DND-41 (cell line): ENCODE results near the gene EFHD2.

ENCODE experiments used
- ATAC-seq: fragments of 200-7000 bp; cut with Tn5 transposase; 3 replicates; pipeline ENCODE4 v1.9.1; 2021; ENCODE audit warnings: low read depth; ENCODE audit not compliant: insufficient read depth
- DNase-seq: peaks from one replicate; pipeline ENCODE4 v3.0.0-alpha.2; 2020
- H2AFZ ChIP-seq: 2 replicates; pipeline ENCODE4 v1.6.0; 2012; ENCODE audit warnings: low read depth, low read length
- H3K27ac ChIP-seq: 2 replicates; pipeline ENCODE4 v1.5.1; 2012; ENCODE audit warnings: low read length, inconsistent platforms
- H3K27me3 ChIP-seq: fragments of 200-600 bp; sonication (generic); 2 replicates; pipeline ENCODE4 v1.6.0; 2012; ENCODE audit warnings: low read length, mild to moderate bottlenecking, inconsistent platforms; ENCODE audit not compliant: insufficient read depth, poor library complexity
- H3K36me3 ChIP-seq: 2 replicates; pipeline ENCODE4 v1.5.1; 2012; ENCODE audit warnings: low read length, inconsistent platforms; ENCODE audit not compliant: insufficient read depth
- H3K4me1 ChIP-seq: 2 replicates; pipeline ENCODE4 v1.5.1; 2012; ENCODE audit warnings: mild to moderate bottlenecking, low read length; ENCODE audit not compliant: insufficient read depth
- H3K4me2 ChIP-seq: 2 replicates; pipeline ENCODE4 v1.6.0; 2012; ENCODE audit warnings: mild to moderate bottlenecking, moderate library complexity, low read length, inconsistent platforms; ENCODE audit not compliant: insufficient read depth
- H3K4me3 ChIP-seq, 2 experiments: fragments of 200-600 bp in 1 of 2; shearing (Covaris generic) in 1 of 2; 2 replicates each; pipeline ENCODE4 v1.5.1; 2012 to 2016; ENCODE audit warnings: inconsistent platforms in 2 of 2, low read length in 2 of 2, mild to moderate bottlenecking in 2 of 2, low read depth in 1 of 2, moderate library complexity in 1 of 2
- H3K79me2 ChIP-seq: 2 replicates; pipeline ENCODE4 v1.6.0; 2012; ENCODE audit warnings: low read length, inconsistent platforms; ENCODE audit not compliant: insufficient read depth
- H3K9ac ChIP-seq: 2 replicates; pipeline ENCODE4 v1.6.0; 2012; ENCODE audit warnings: low read depth, mild to moderate bottlenecking, inconsistent platforms, low read length, moderate library complexity
- H3K9me3 ChIP-seq: 2 replicates; pipeline ENCODE4 v1.5.1; 2012; ENCODE audit warnings: low read length, moderate library complexity, mild to moderate bottlenecking, inconsistent platforms; ENCODE audit not compliant: insufficient read depth, severe bottlenecking
- H4K20me1 ChIP-seq: 2 replicates; pipeline ENCODE4 v1.6.0; 2012; ENCODE audit warnings: low read length; ENCODE audit not compliant: insufficient read depth
- CTCF ChIP-seq: IDR thresholded peaks from 2 replicates; pipeline ENCODE4 v1.5.1; 2012; ENCODE audit warnings: borderline replicate concordance, low read length, moderate library complexity, mild to moderate bottlenecking; ENCODE audit not compliant: poor library complexity, severe bottlenecking; ENCODE audit errors: extremely low read depth
- EZH2 ChIP-seq: IDR thresholded peaks from 3 replicates; pipeline ENCODE4 v1.6.1; 2012; ENCODE audit warnings: borderline replicate concordance, low read depth, mild to moderate bottlenecking, moderate library complexity, low read length, inconsistent platforms; ENCODE audit not compliant: severe bottlenecking

The EFHD2 gene

DNA sequence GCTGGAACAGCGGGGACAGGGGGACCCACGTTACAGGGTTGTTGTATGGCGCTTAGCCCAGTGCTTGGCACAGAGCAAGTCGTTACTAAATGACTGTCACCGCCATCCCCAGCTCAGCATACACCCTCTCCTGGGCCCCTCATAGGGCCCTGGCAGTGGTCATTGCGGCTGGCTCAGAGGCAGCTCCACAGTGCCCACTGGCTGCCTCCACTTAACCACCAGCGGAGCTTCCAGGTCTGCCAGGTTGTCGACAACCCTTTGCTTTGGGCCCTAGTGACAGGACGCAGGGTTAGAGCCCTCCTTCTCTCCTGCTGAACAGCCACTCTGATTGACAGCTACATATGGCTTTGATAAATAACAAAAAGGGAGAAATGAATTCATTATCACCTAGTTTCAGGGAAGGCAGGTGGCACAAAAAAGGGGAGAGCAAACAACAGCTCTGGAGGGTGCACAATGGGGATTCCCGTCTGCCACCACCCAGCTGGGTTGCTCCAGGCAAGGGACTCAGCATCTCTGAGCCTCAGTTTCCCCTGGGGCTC is 4.8 kb downstream of the EFHD2 start:
- Histone ChIP-seq H2AFZ (no peak overlapping the region), H3K9me3 (no peaks in the 10 kb centered on the region), H3K9ac (no peak overlapping the region), H3K4me1 (peaks cover 43% of the 10 kb centered on the region), H3K79me2 (peaks cover 25% of the 10 kb centered on the region), H3K27ac (no peak overlapping the region), H3K27me3 (no peaks in the 10 kb centered on the region), H3K4me2 (no peak overlapping the region), H3K36me3 (peaks cover 9% of the 10 kb centered on the region; the same call in 1 of the 2 replicates), H4K20me1 (peaks cover 77% of the 10 kb centered on the region), H3K4me3 (no peak overlapping the region)
- TF ChIP-seq EZH2 (no peak), CTCF (no peak)
- ATAC-seq (no peak), DNase-seq (no peak)

- peaks cover 72% of the 10 kb centered on the region for H4K20me1 ChIP-seq
- no peaks in the 10 kb centered on the region for H3K27me3 ChIP-seq
- no peak overlapping the region; the same call in 1 of the 2 replicates for H3K9ac ChIP-seq
- H3K27ac ChIP-seq: peak overlapping the region; percentile 53; the same call in 1 of the 2 replicates
- peaks cover 13% of the 10 kb centered on the region; the same call in 1 of the 2 replicates for H3K36me3 ChIP-seq
- DNase-seq (peak; percentile 67), ATAC-seq (peak; percentile 82)
- peaks cover 20% of the 10 kb centered on the region for H3K79me2 ChIP-seq
- H3K9me3 ChIP-seq: peaks cover 2% of the 10 kb centered on the region
- H3K4me1 ChIP-seq: peaks cover 28% of the 10 kb centered on the region
- peak overlapping the region; percentile 46 for H3K4me2 ChIP-seq
- peak overlapping the region in 1 of 2 experiments; percentile 44; a peak in 2 of 4 replicates for H3K4me3 ChIP-seq
- no peak for TF ChIP-seq EZH2
- no peak for TF ChIP-seq CTCF
- H2AFZ ChIP-seq: no peak overlapping the region
Observed at GRCh38 chr1:15417059-15417934, 7.6 kb downstream of the EFHD2 start.

DNA sequence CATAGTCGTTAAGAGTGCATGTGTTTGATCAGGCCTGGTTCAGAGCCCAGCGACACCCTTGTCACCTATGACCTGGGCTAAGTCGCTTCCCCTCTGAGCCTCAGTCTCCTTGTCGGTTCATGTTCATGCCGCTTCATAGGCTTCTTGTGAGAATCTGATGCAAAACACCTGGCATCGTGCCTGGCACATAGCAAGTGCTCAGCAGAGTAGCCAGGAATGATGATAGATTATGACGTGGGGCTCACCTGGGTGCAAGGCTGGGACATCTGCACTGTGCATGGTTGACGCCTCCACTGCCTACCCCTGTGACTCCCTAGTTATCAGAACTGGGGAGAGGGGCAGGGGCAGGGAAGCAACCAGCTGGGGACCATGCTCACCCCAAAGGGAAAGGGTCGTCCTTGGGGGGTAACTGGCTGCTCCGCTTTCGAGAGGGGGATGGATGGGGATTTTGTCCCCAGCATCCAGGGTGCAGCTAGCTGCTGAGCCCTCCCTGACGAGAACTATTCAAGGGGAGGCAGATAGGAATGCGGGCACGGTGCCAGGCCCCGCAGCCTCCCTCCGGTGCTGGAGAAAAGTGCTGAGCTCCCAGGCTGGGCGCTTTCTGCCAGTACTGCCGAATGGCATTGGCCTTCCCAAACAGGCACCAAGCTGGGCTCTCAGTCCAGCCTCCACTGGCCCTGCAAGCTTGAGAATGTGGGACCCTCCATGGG is 9.3 kb downstream of the EFHD2 start:
- Histone ChIP-seq H3K9me3 (peaks cover 2% of the 10 kb centered on the region), H3K27ac (no peak overlapping the region), H3K27me3 (no peaks in the 10 kb centered on the region), H3K4me2 (no peak overlapping the region), H3K36me3 (peaks cover 13% of the 10 kb centered on the region; the same call in 1 of the 2 replicates), H3K4me1 (peaks cover 28% of the 10 kb centered on the region), H3K79me2 (peaks cover 20% of the 10 kb centered on the region), H4K20me1 (peaks cover 67% of the 10 kb centered on the region), H3K9ac (no peak overlapping the region), H3K4me3 (no peak overlapping the region), H2AFZ (no peak overlapping the region)
- DNase-seq (no peak), ATAC-seq (no peak)
- TF ChIP-seq CTCF (no peak), EZH2 (no peak)
